K562 (cell line): ENCODE results near the gene EMX1. TPM values are rescaled to one million over a fixed set of nuclear protein-coding genes. Genes with fewer than 3 reads are reported as not detected.

ENCODE experiments used
- NR1H2 ChIP-seq: sonication (generic); formaldehyde crosslinking; IDR thresholded peaks from 2 replicates; pipeline ENCODE4 v1.4.0; 2020; ENCODE audit warnings: mild to moderate bottlenecking, missing genetic modification reagents
- REST ChIP-seq, 2 experiments: fragments of 450-650 bp; formaldehyde crosslinking in 1 of 2; IDR thresholded peaks; 2 replicates each; pipeline versions ENCODE4 v1.4.0 to v1.6.1; 2014 to 2020; ENCODE audit warnings: mild to moderate bottlenecking in 2 of 2, borderline replicate concordance in 1 of 2, low read depth in 1 of 2
- RHOXF2B ChIP-seq: fragments of 250-450 bp; sonication (Bioruptor Pico); conservative IDR thresholded peaks from 2 replicates; pipeline ENCODE4 v1.5.1; 2021
- SP2 ChIP-seq: IDR thresholded peaks from 2 replicates; pipeline ENCODE4 v1.6.1; 2011; ENCODE audit warnings: mild to moderate bottlenecking, low read depth, low read length, moderate library complexity; ENCODE audit not compliant: poor library complexity, severe bottlenecking; ENCODE audit errors: extremely low read depth
- polyA plus RNA-seq, 8 experiments: library from polyadenylated mRNA; depleted of rRNA in 4 of 8; stranded (reverse) in 5 of 8; unstranded in 3 of 8; fragments of >200 nt; fragmentation: Nextera tagmentation in 2 of 8; fragmentation: Illumina TruSeq in 1 of 8; extraction: Ambion mirVana in 2 of 8; extraction: Trizol in 1 of 8; gene quantifications; 2 replicates each; pipeline versions ENCODE4 v1.2.1 to v1.2.3, GENCODE V29; 2011 to 2014; ENCODE audit warnings: inconsistent platforms in 1 of 8, missing spikeins in 1 of 8
- total RNA-seq, 7 experiments: library from RNA; depleted of rRNA in 6 of 7; stranded (reverse); fragments of >200 nt in 6 of 7; fragmentation: Illumina TruSeq in 2 of 7; extraction: Trizol in 2 of 7; gene quantifications; 2 replicates each; pipeline versions ENCODE4 v1.2.1 to v1.2.3, GENCODE V29; 2011 to 2021; ENCODE audit warnings: low replicate concordance in 1 of 7

The EMX1 gene
- total and polyA plus RNA-seq, 9 of the 15 experiments (the other 6 are each of a cell fraction or from before 2014, with no cell fraction given), result 0.10 to 0.32 (median 0.21) TPM; not detected in 6

- TF ChIP-seq REST (IDR thresholded peaks at IDR 0.05; ENCODE audit: borderline replicate concordance), result no peak
- no peak for TF ChIP-seq REST (CRISPR knock-in tag; IDR thresholded peaks at IDR 0.05; ENCODE audit: low read depth)
- no peak for TF ChIP-seq RHOXF2B (CRISPR knock-in tag)
- no peak for TF ChIP-seq SP2
- TF ChIP-seq NR1H2 (CRISPR knock-in tag), result no peak
These were observed 579 bp upstream of the EMX1 start (continued) for GRCh38 chr2:72916743-72917137.
